HepG2 (cell line): ENCODE measurements around the gene ANKIB1. TPM values are rescaled to one million over a fixed set of nuclear protein-coding genes. Genes with fewer than 3 reads are reported as not detected.

Experiments used
- ATAC-seq: fragments of 200-7000 bp; cut with Tn5 transposase; 3 replicates; pipeline ENCODE4 v1.9.1; 2020; ENCODE audit warnings: mild to moderate bottlenecking, moderate library complexity
- BruUV-seq: library from RNA; stranded (reverse); fragments of 400-500 nt; replicated peaks from 2 replicates; lab custom pipeline; 2021; lab: Mats Ljungman, UMichigan
- CTCF ChIA-PET: fragments of 300-600 bp; formaldehyde crosslinking; extraction: SDS; loops from one replicate; lab custom pipeline; 2021; ENCODE audit warnings: low total read pairs, inconsistent platforms, low intra/inter-chr PET ratio; lab: Yijun Ruan, JAX
- POLR2A ChIA-PET: fragments of 350-600 bp; sonication (Branson Sonifier 250); formaldehyde crosslinking; loops from one replicate; lab custom pipeline; 2020; ENCODE audit warnings: antibody characterized with exemption, inconsistent platforms; lab: Yijun Ruan, JAX
- DNase-seq: peaks from one replicate; pipeline ENCODE4 v3.0.0-alpha.2; 2015; ENCODE audit warnings: low spot score
- FAIRE-seq: peaks from 3 replicates; lab custom pipeline; 2011; peaks lifted over from hg19 to GRCh38; lab: Jason Lieb, UNC
- H2AFZ ChIP-seq: one replicate; pipeline ENCODE4 v1.6.1; 2011; ENCODE audit warnings: low read length, inconsistent platforms
- H3K27ac ChIP-seq: fragments of 300-600 bp; 3 replicates; pipeline ENCODE4 v1.8.0; 2011; ENCODE audit warnings: mixed run types, mild to moderate bottlenecking, mixed read lengths, low read length, inconsistent platforms; ENCODE audit not compliant: insufficient read depth; ENCODE audit errors: extremely low read length
- H3K27me3 ChIP-seq, 2 experiments: fragments of 200-600 bp in 1 of 2; 2 replicates in 1 of 2; 3 replicates in 1 of 2; pipeline versions ENCODE4 v1.6.0 to v1.8.0; 2011; ENCODE audit warnings: low read length in 2 of 2, mild to moderate bottlenecking in 2 of 2, moderate library complexity in 2 of 2, inconsistent platforms in 1 of 2; ENCODE audit not compliant: insufficient read depth in 2 of 2, control insufficient read depth in 1 of 2
- H3K36me3 ChIP-seq, 2 experiments: fragments of 200-600 bp in 1 of 2; replicated peaks in 1 of 2; 2 replicates in 1 of 2; 3 replicates in 1 of 2; pipeline versions ENCODE4 v1.5.1 to v1.8.0; 2011; ENCODE audit warnings: low read length in 2 of 2, inconsistent platforms in 1 of 2; ENCODE audit not compliant: insufficient read depth in 2 of 2, control insufficient read depth in 1 of 2
- H3K4me1 ChIP-seq: 2 replicates; pipeline ENCODE4 v1.5.1; 2012; ENCODE audit warnings: low read length, inconsistent platforms; ENCODE audit not compliant: insufficient read depth
- H3K4me2 ChIP-seq: 2 replicates; pipeline ENCODE4 v1.6.0; 2011; ENCODE audit warnings: low read depth, low read length, inconsistent platforms
- H3K4me3 ChIP-seq, 3 experiments: fragments of 200-600 bp in 1 of 3; sonication (generic), shearing (Covaris generic) in 1 of 3; replicated peaks in 1 of 3; 2 replicates each; pipeline ENCODE4 v1.5.1; 2011 to 2016; ENCODE audit warnings: low read length in 3 of 3, inconsistent platforms in 2 of 3, low read depth in 2 of 3, mild to moderate bottlenecking in 2 of 3, control low read depth in 1 of 3, mixed read lengths in 1 of 3; ENCODE audit not compliant: insufficient read depth in 1 of 3
- H3K79me2 ChIP-seq: one replicate; pipeline ENCODE4 v1.6.1; 2011; ENCODE audit warnings: low read length, inconsistent platforms; ENCODE audit not compliant: insufficient read depth
- H3K9ac ChIP-seq: 2 replicates; pipeline ENCODE4 v1.6.0; 2011; ENCODE audit warnings: mild to moderate bottlenecking, low read depth, low read length, inconsistent platforms; ENCODE audit not compliant: insufficient read depth
- H3K9me3 ChIP-seq: 2 replicates; pipeline ENCODE4 v1.5.1; 2012; ENCODE audit warnings: mild to moderate bottlenecking, low read length
- H4K20me1 ChIP-seq: 2 replicates; pipeline ENCODE4 v1.6.0; 2011; ENCODE audit warnings: inconsistent platforms, mild to moderate bottlenecking, low read length, moderate library complexity; ENCODE audit not compliant: insufficient read depth
- DMAP1 ChIP-seq: IDR thresholded peaks from 2 replicates; pipeline ENCODE4 v1.6.1; 2016
- ELF4 ChIP-seq: sonication (generic); formaldehyde crosslinking; IDR thresholded peaks from 2 replicates; pipeline ENCODE4 v1.5.0; 2020; ENCODE audit warnings: missing genetic modification reagents, mild to moderate bottlenecking, moderate library complexity, borderline replicate concordance
- HNRNPUL1 ChIP-seq: fragments of 200-400 bp; formaldehyde crosslinking; IDR thresholded peaks from 2 replicates; pipeline ENCODE4 v1.6.1; 2017; ENCODE audit warnings: low read depth, mild to moderate bottlenecking, low read length, moderate library complexity
- ISX ChIP-seq: sonication (generic); formaldehyde crosslinking; conservative IDR thresholded peaks from 2 replicates; pipeline ENCODE4 v1.5.0; 2020; ENCODE audit warnings: missing genetic modification reagents
- SRF ChIP-seq: IDR thresholded peaks from 2 replicates; pipeline ENCODE4 v1.6.1; 2011; ENCODE audit warnings: mild to moderate bottlenecking, low read depth, low read length, moderate library complexity
- SSRP1 ChIP-seq: IDR thresholded peaks from 2 replicates; pipeline ENCODE4 v1.6.1; 2016; ENCODE audit warnings: control low read depth
- TFDP2 ChIP-seq: sonication (generic); formaldehyde crosslinking; IDR thresholded peaks from 2 replicates; pipeline ENCODE4 v1.4.0; 2020; ENCODE audit warnings: missing genetic modification reagents
- ZNF138 ChIP-seq: sonication (generic); formaldehyde crosslinking; IDR thresholded peaks from 2 replicates; pipeline ENCODE4 v1.5.0; 2020; ENCODE audit warnings: mild to moderate bottlenecking, low read depth, missing genetic modification reagents
- ZNF468 ChIP-seq: sonication (generic); formaldehyde crosslinking; IDR thresholded peaks from 2 replicates; pipeline ENCODE4 v1.8.0; 2022; ENCODE audit warnings: mild to moderate bottlenecking, moderate library complexity, missing genetic modification reagents
- ZNF616 ChIP-seq: sonication (generic); formaldehyde crosslinking; IDR thresholded peaks from 2 replicates; pipeline ENCODE4 v1.5.0; 2020; ENCODE audit warnings: low read depth, mild to moderate bottlenecking, missing genetic modification reagents
- ZNF678 ChIP-seq: sonication (generic); formaldehyde crosslinking; IDR thresholded peaks from 2 replicates; pipeline ENCODE4 v1.4.0; 2020; ENCODE audit warnings: mild to moderate bottlenecking, missing genetic modification reagents
- ZNF713 ChIP-seq: sonication (generic); formaldehyde crosslinking; IDR thresholded peaks from 2 replicates; pipeline ENCODE4 v1.4.0; 2020; ENCODE audit warnings: mild to moderate bottlenecking, missing genetic modification reagents
- WGBS: methylation state at CpG from one replicate; pipeline ENCODE4 v1.1.6; 2017; ENCODE audit warnings: low lambda C conversion rate; 5-methylcytosine and 5-hydroxymethylcytosine counted together
- in situ Hi-C: cut with HindIII; loops from 2 replicates; pipeline ENCODE4 v1.10.0; 2017; ENCODE audit warnings: low pct_unique_long_range_greater_than_20kb; ENCODE audit not compliant: extremely low pct_ligation_motif_present
- intact Hi-C: fragments of 100-400 bp; cut with micrococcal nuclease; formaldehyde crosslinking; loops from one replicate; pipeline ENCODE4 v1.10.0; 2022; ENCODE audit not compliant: unreplicated experiment
- polyA plus RNA-seq, 8 experiments: library from polyadenylated mRNA; depleted of rRNA in 3 of 8; stranded (reverse) in 7 of 8; unstranded in 1 of 8; fragments of >200 nt; fragmentation: Illumina TruSeq in 4 of 8; extraction: Trizol in 4 of 8; gene quantifications; 2 replicates each; pipeline versions ENCODE4 v1.2.1 to v1.2.3, GENCODE V29; 2011 to 2016; ENCODE audit warnings: low read depth in 4 of 8, missing spikeins in 1 of 8, mixed read lengths in 1 of 8; ENCODE audit not compliant: insufficient read depth in 1 of 8
- total RNA-seq, 5 experiments: library from RNA; depleted of rRNA; stranded (reverse); fragments of >200 nt; fragmentation: Illumina TruSeq; extraction: Trizol; gene quantifications; 2 replicates each; pipeline ENCODE4 v1.2.3, GENCODE V29; 2016; ENCODE audit warnings: low read depth in 1 of 5
- TF ChIP-seq, protein P1 (sequence below): sonication (generic); formaldehyde crosslinking; IDR thresholded peaks from 2 replicates; pipeline ENCODE4 v1.4.0; 2020; ENCODE audit warnings: missing genetic modification reagents, mild to moderate bottlenecking, borderline replicate concordance
- TF ChIP-seq, protein P2 (sequence below): sonication (generic); formaldehyde crosslinking; IDR thresholded peaks from 2 replicates; pipeline ENCODE4 v1.4.0; 2020; ENCODE audit warnings: missing genetic modification reagents
- TF ChIP-seq, protein P3 (sequence below): IDR thresholded peaks from 2 replicates; pipeline ENCODE4 v1.6.1; 2018; ENCODE audit warnings: missing genetic modification reagents

The ANKIB1 gene
- total and polyA plus RNA-seq, 2 of the 13 experiments (the other 11 are each of a cell fraction or from before 2014, with no cell fraction given), result 28.7 to 29.6 TPM

- DNase-seq, result no peak
- 94% methylated on average over 6 of the region's 6 CpGs for WGBS
- peaks cover 2 to 31% of the 10 kb centered on the region in 2 experiments; a peak in 4 of 5 replicates for H3K36me3 ChIP-seq
- no peak overlapping the region for H2AFZ ChIP-seq
- H3K4me1 ChIP-seq, result no peaks in the 10 kb centered on the region
- intact Hi-C loops, result no loop called here
- no peaks in the 10 kb centered on the region for H3K27me3 ChIP-seq
- BruUV-seq, result no TSS peak
- no peak overlapping the region for H3K27ac ChIP-seq
- H4K20me1 ChIP-seq, result no peaks in the 10 kb centered on the region
- in situ Hi-C loops, result no loop called here
- H3K9ac ChIP-seq, result no peak overlapping the region
- no peak for TF ChIP-seq HNRNPUL1
- no peak for TF ChIP-seq ZNF468 (CRISPR knock-in tag)
- TF ChIP-seq, protein P1, sequence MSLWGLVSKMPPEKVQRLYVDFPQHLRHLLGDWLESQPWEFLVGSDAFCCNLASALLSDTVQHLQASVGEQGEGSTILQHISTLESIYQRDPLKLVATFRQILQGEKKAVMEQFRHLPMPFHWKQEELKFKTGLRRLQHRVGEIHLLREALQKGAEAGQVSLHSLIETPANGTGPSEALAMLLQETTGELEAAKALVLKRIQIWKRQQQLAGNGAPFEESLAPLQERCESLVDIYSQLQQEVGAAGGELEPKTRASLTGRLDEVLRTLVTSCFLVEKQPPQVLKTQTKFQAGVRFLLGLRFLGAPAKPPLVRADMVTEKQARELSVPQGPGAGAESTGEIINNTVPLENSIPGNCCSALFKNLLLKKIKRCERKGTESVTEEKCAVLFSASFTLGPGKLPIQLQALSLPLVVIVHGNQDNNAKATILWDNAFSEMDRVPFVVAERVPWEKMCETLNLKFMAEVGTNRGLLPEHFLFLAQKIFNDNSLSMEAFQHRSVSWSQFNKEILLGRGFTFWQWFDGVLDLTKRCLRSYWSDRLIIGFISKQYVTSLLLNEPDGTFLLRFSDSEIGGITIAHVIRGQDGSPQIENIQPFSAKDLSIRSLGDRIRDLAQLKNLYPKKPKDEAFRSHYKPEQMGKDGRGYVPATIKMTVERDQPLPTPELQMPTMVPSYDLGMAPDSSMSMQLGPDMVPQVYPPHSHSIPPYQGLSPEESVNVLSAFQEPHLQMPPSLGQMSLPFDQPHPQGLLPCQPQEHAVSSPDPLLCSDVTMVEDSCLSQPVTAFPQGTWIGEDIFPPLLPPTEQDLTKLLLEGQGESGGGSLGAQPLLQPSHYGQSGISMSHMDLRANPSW (CRISPR knock-in tag), result no peak
- TF ChIP-seq ZNF713 (CRISPR knock-in tag), result no peak
- no peak for TF ChIP-seq ELF4 (CRISPR knock-in tag)
- no peak for TF ChIP-seq SRF
- no peak for TF ChIP-seq ZNF616 (CRISPR knock-in tag)
- TF ChIP-seq, protein P2, sequence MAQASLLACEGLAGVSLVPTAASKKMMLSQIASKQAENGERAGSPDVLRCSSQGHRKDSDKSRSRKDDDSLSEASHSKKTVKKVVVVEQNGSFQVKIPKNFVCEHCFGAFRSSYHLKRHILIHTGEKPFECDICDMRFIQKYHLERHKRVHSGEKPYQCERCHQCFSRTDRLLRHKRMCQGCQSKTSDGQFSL (CRISPR knock-in tag), result no peak
- TF ChIP-seq DMAP1 (CRISPR knock-in tag), result no peak
- TF ChIP-seq, protein P3, sequence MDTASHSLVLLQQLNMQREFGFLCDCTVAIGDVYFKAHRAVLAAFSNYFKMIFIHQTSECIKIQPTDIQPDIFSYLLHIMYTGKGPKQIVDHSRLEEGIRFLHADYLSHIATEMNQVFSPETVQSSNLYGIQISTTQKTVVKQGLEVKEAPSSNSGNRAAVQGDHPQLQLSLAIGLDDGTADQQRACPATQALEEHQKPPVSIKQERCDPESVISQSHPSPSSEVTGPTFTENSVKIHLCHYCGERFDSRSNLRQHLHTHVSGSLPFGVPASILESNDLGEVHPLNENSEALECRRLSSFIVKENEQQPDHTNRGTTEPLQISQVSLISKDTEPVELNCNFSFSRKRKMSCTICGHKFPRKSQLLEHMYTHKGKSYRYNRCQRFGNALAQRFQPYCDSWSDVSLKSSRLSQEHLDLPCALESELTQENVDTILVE (CRISPR knock-in tag), result no peak
- TF ChIP-seq SSRP1, result no peak
- no peak for TF ChIP-seq ISX
- no peak for TF ChIP-seq ZNF138 (CRISPR knock-in tag)
- TF ChIP-seq ZNF678 (CRISPR knock-in tag), result no peak
- TF ChIP-seq TFDP2 (CRISPR knock-in tag), result no peak
- TF ChIP-seq, all 625 proteins: peak for 0
- ChIA-PET CTCF (no interaction called here), POLR2A (no interaction called here)
- ATAC-seq, result no peak
- H3K4me3 ChIP-seq, result no peak overlapping the region
- H3K9me3 ChIP-seq, result no peaks in the 10 kb centered on the region
- no peak overlapping the region for H3K4me2 ChIP-seq
- no peak for FAIRE-seq
- no peaks in the 10 kb centered on the region for H3K79me2 ChIP-seq
These were observed 151.8 kb downstream of the ANKIB1 start for GRCh38 chr7:92397542-92397941.
